GM12874 (cell line): ENCODE results near the gene PCDHA2.
A peak's percentile ranks its signal among the peaks of the same experiment; 100 is the strongest.

Experiments
- CTCF ChIP-seq: IDR thresholded peaks from 2 replicates; pipeline ENCODE4 v1.5.1; 2011; ENCODE audit warnings: low read depth, mild to moderate bottlenecking, control low read depth, low read length, moderate library complexity; ENCODE audit not compliant: insufficient read depth

Gene PCDHA2

GRCh38 chr5:140795259-140795641, 598 bp downstream of the PCDHA2 start:
- TF ChIP-seq CTCF = peak; percentile 14; the same call in 1 of the 2 replicates

- TF ChIP-seq CTCF = no peak
These were observed 2.1 kb downstream of the PCDHA2 start for GRCh38 chr5:140796718-140797095.

- no peak for TF ChIP-seq CTCF
These were observed 6.3 kb downstream of the PCDHA2 start, which contains the start of gene PCDHA3 for GRCh38 chr5:140800816-140801493. Gene PCDHA3, plus strand, starts transcription at chr5:140801057.

GRCh38 chr5:140801494-140801841, 6.8 kb downstream of the PCDHA2 start:
- no peak for TF ChIP-seq CTCF

- no peak for TF ChIP-seq CTCF
These were observed 8.2 kb downstream of the PCDHA2 start for GRCh38 chr5:140802781-140803271.

GRCh38 chr5:140806834-140807775, 12.5 kb downstream of the PCDHA2 start, which contains the start of gene PCDHA4:
Gene PCDHA4, plus strand, starts transcription at chr5:140807068.
- TF ChIP-seq CTCF = peak; percentile 41; the same call in 1 of the 2 replicates

- no peak for TF ChIP-seq CTCF
These were observed 14.2 kb downstream of the PCDHA2 start for GRCh38 chr5:140808889-140809291.
